ENCODE measurements around the gene ZEB2.

Gene ZEB2

GRCh38 chr2:144519934-144520731 is at the start of gene ZEB2:
Gene ZEB2 (minus strand): TSS chr2:144520119. CDS start chr2:144517350, 2,769 bp downstream.
- DNase-seq, result peak; percentile 89

GRCh38 chr2:144567745-144568144 is 47.8 kb upstream of the ZEB2 start:
- peak; percentile 39 for DNase-seq

GRCh38 chr2:144566448-144566847 is 46.5 kb upstream of the ZEB2 start:
- DNase-seq, result no peak

GRCh38 chr2:144560251-144560650 is 40.3 kb upstream of the ZEB2 start:
- DNase-seq, result no peak

- DNase-seq, result no peak
Measured at GRCh38 chr2:144559681-144560080, 39.8 kb upstream of the ZEB2 start.

GRCh38 chr2:144559242-144559641 is 39.3 kb upstream of the ZEB2 start:
- DNase-seq, result no peak

GRCh38 chr2:144554492-144555210 is 34.7 kb upstream of the ZEB2 start:
- DNase-seq, result no peak

- DNase-seq, result no peak
Measured at GRCh38 chr2:144553379-144553778, 33.5 kb upstream of the ZEB2 start.

GRCh38 chr2:144552821-144553220 is 32.9 kb upstream of the ZEB2 start:
- DNase-seq, result no peak

GRCh38 chr2:144550911-144551310 is 31.0 kb upstream of the ZEB2 start:
- no peak for DNase-seq

GRCh38 chr2:144550084-144550483 is 30.2 kb upstream of the ZEB2 start:
- DNase-seq, result no peak

GRCh38 chr2:144548532-144549191 is 28.7 kb upstream of the ZEB2 start:
- no peak for DNase-seq

GRCh38 chr2:144548088-144548487 is 28.2 kb upstream of the ZEB2 start:
- no peak for DNase-seq

GRCh38 chr2:144547494-144547893 is 27.6 kb upstream of the ZEB2 start:
- DNase-seq, result no peak

GRCh38 chr2:144546933-144547332 is 27.0 kb upstream of the ZEB2 start:
- peak; percentile 33 for DNase-seq

- no peak for DNase-seq
Measured at GRCh38 chr2:144545787-144546186, 25.9 kb upstream of the ZEB2 start.

GRCh38 chr2:144544053-144544452 is 24.1 kb upstream of the ZEB2 start:
- DNase-seq, result no peak

- no peak for DNase-seq
Measured at GRCh38 chr2:144541396-144541795, 21.5 kb upstream of the ZEB2 start.

- DNase-seq, result no peak
Measured at GRCh38 chr2:144539289-144539782, 19.4 kb upstream of the ZEB2 start.

GRCh38 chr2:144535300-144535699 is 15.4 kb upstream of the ZEB2 start:
- no peak for DNase-seq

GRCh38 chr2:144533221-144533620 is 13.3 kb upstream of the ZEB2 start:
- no peak for DNase-seq

GRCh38 chr2:144530596-144530995 is 10.7 kb upstream of the ZEB2 start:
- no peak for DNase-seq

- no peak for DNase-seq
Measured at GRCh38 chr2:144529841-144530240, 9.9 kb upstream of the ZEB2 start.

GRCh38 chr2:144528108-144528507 is 8.2 kb upstream of the ZEB2 start:
- no peak for DNase-seq
